ENCODE results near the gene CAPN2.
A peak's percentile ranks its signal among the peaks of the same experiment; 100 is the strongest.

CAPN2 gene

DNA sequence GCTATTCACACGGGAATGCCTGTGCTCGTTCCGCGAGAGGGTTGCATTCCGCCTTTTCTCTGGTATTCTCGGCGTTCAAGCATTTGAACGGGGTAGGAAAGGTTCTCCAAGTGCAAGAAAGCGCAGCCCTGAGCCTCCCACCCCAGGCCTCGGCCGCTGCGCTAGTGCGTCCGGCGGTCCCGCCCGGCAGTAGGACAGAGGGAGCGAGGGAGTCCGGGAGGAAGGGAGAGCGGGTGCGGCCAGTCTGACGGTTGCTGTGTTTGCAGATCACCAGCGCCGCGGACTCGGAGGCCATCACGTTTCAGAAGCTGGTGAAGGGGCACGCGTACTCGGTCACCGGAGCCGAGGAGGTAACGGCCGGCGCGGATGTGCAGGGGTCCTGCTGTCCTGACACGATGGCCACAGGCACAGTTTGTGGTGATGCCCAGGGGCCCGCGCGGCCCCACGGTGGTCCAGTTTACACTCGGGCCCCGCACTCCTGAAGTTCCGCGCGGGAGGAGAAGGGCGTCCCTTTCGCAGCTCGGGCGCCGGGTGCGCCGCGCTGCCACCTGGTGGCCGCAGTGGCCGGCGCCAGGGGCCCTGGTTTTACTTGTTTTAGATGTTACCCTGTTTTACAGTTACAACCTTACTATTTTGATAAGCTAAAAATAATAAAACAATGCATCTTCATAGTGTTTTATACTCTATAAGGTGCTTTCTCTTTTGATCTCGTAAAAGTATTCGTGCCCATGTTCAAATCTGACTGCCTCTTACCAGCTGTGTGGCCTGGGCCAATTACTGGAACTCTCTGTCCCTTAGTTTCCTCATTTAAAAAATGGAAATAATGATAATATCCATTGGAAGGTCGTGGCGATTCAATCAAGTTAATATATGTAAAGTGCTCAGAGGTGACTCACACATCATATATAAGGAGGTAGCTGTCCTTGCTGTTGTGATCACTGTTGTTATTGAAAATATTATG is 36.7 kb downstream of the CAPN2 start:
- Mint-ChIP-seq H3K4me1 (ENCODE audit: low read depth) (peaks cover 11% of the 10 kb centered on the region), H3K36me3 (ENCODE audit: low read depth) (peaks cover 72% of the 10 kb centered on the region), H3K4me3 (peak overlapping the region; percentile 56), H3K27me3 (ENCODE audit: low read depth) (no peaks in the 10 kb centered on the region), H3K27ac (peak overlapping the region; percentile 47), H3K9me3 (no peaks in the 10 kb centered on the region)
- DNase-seq (ENCODE audit: low spot score), result peak; percentile 60

DNA sequence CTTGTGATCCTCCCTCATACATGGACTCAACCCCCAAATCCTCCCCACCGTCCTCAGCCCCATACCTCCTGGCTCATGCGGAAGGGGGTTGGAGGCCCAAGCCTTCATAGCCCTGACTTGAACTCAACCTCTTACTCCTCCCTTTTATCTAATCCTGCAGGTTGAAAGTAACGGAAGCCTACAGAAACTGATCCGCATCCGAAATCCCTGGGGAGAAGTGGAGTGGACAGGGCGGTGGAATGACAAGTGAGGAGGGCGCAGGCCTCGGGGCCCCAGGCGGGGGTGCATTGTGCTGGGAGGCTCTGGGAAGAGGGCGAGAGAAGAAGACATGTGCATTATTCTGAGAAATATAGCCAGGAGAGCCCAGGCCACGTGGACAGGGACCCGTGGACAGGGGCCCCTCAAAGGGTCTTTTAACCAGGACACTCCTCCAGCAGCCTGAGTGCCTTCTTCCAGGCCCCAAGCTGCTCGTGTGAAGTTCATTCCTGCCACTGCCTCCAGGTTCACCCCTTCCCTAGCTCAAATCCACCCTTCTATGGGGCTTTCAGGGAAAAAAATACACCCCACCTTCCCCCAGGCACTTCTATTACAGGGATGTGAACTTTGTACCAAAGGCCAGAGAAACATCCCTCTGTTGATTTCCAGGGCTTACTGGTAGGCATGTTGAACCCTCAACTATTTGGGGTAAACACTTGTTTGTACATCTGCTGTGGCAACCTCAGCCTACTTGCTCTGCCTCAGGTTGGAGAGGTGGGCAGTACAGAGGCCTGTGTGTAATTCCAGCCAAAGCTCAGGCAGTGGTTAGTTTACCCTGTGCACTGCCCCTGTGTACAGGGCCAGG is 38.6 kb downstream of the CAPN2 start:
- Mint-ChIP-seq H3K36me3 (ENCODE audit: low read depth) (peaks cover 68% of the 10 kb centered on the region), H3K27me3 (ENCODE audit: low read depth) (no peaks in the 10 kb centered on the region), H3K27ac (no peak overlapping the region), H3K4me3 (no peak overlapping the region), H3K4me1 (ENCODE audit: low read depth) (peaks cover 11% of the 10 kb centered on the region), H3K9me3 (no peaks in the 10 kb centered on the region)
- no peak for DNase-seq (ENCODE audit: low spot score)

DNA sequence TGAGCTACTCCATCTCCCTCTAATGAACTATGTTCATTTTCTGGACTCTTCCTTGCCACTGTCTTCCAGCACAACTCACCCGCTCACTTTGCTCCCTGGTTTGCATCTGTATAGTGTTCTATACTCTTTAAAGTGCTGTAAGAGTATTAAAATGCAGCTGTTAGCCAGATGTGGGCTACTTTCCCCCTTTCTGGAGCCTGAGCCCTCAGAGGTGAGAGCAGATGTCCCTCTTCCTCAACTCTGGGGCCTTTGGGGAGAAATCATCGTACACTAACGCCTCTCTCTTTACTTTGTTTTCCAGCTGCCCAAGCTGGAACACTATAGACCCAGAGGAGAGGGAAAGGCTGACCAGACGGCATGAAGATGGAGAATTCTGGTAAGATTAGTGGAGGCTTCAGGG is 39.4 kb downstream of the CAPN2 start:
- Mint-ChIP-seq H3K4me1 (ENCODE audit: low read depth) (peaks cover 11% of the 10 kb centered on the region), H3K36me3 (ENCODE audit: low read depth) (peaks cover 66% of the 10 kb centered on the region), H3K9me3 (no peaks in the 10 kb centered on the region), H3K27me3 (ENCODE audit: low read depth) (no peaks in the 10 kb centered on the region), H3K27ac (no peak overlapping the region), H3K4me3 (no peak overlapping the region)
- no peak for DNase-seq (ENCODE audit: low spot score)

DNA sequence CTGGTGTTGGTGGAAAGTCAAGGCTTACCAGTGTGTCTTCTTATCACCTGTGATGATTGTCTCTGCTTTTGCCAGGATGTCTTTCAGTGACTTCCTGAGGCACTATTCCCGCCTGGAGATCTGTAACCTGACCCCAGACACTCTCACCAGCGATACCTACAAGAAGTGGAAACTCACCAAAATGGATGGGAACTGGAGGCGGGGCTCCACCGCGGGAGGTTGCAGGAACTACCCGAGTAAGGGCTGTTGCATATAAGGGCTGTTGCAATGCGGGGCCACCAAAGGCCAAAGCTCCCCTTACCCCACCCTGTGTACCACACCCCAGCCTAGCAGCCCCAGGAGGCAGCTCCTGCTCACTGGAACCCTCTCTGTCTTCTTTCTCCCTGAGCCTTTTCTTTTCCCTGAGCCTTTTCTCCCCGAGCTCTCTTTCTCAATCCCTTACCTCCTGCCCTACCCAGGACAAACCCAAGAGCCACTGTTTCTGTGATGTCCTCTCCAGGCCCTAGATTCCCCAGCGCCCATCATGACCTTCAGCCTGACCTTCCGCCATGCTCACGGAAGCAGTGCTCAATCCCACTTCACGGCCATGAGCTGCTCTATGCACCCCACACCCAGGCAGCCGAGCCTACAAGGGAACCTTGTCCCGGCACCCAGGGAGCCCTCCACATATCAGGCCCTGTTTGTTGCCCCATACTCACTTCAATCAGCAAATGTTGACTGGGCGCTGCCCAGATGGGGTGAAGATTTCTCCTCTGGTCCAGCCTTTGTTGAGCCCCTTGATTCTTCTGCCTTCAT is 40.6 kb downstream of the CAPN2 start:
- Mint-ChIP-seq H3K36me3 (ENCODE audit: low read depth) (peaks cover 62% of the 10 kb centered on the region), H3K27ac (no peak overlapping the region), H3K4me1 (ENCODE audit: low read depth) (peaks cover 9% of the 10 kb centered on the region), H3K9me3 (no peaks in the 10 kb centered on the region), H3K4me3 (no peak overlapping the region), H3K27me3 (ENCODE audit: low read depth) (no peaks in the 10 kb centered on the region)
- no peak for DNase-seq (ENCODE audit: low spot score)

DNA sequence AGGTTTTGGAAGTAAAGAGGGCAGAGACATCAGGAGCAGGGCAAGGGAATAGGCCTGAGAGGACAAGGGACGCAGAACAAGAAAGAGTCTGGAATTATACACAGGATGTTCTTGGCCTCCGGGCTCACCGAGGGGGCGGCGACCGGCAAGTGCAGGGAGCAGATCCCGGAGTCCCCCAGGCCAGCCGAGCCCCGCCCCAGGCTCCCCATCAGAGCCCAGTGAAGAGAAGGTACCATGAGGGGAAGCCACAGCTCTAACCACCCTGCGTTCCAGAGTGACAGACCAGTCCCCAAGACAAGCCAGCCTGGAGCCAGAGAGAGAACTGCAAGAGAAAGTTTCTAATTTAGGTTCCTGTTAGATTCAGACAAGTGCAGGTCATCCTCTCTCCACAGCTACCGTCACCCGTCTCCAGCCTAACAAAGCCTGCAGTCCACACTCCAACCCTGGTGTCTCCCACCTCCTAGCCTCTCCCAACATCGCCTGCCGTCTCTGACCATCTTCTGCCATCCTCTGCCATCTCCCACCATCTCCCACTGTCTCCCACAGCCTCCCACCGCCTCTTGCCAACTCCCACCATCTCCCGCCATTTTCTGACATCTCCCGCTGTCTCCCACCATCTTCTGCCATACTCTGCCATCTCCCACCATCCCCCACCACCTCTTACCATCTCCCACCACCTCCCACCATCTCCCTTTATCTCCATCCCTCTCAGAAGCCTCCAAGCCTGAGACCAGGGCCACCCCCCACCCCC is 42.5 kb downstream of the CAPN2 start:
- Mint-ChIP-seq H3K9me3 (no peaks in the 10 kb centered on the region), H3K27ac (no peak overlapping the region), H3K27me3 (ENCODE audit: low read depth) (no peaks in the 10 kb centered on the region), H3K4me1 (ENCODE audit: low read depth) (peaks cover 2% of the 10 kb centered on the region), H3K36me3 (ENCODE audit: low read depth) (peaks cover 68% of the 10 kb centered on the region), H3K4me3 (no peak overlapping the region)
- DNase-seq (ENCODE audit: low spot score), result no peak

DNA sequence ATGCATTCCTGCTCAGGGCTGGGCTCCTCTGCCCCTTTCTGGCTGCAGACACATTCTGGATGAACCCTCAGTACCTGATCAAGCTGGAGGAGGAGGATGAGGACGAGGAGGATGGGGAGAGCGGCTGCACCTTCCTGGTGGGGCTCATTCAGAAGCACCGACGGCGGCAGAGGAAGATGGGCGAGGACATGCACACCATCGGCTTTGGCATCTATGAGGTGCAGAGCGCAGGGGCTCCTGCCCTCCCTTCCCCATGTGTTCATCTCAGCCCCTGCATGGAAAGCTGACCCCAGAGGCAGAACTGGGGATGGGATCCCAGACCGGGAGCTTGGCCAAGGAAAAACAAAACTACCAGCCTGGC is 43.1 kb downstream of the CAPN2 start:
- Mint-ChIP-seq H3K9me3 (no peaks in the 10 kb centered on the region), H3K27me3 (ENCODE audit: low read depth) (no peaks in the 10 kb centered on the region), H3K27ac (no peak overlapping the region), H3K4me3 (no peak overlapping the region), H3K36me3 (ENCODE audit: low read depth) (peaks cover 68% of the 10 kb centered on the region), H3K4me1 (ENCODE audit: low read depth) (no peaks in the 10 kb centered on the region)
- DNase-seq (ENCODE audit: low spot score), result no peak

DNA sequence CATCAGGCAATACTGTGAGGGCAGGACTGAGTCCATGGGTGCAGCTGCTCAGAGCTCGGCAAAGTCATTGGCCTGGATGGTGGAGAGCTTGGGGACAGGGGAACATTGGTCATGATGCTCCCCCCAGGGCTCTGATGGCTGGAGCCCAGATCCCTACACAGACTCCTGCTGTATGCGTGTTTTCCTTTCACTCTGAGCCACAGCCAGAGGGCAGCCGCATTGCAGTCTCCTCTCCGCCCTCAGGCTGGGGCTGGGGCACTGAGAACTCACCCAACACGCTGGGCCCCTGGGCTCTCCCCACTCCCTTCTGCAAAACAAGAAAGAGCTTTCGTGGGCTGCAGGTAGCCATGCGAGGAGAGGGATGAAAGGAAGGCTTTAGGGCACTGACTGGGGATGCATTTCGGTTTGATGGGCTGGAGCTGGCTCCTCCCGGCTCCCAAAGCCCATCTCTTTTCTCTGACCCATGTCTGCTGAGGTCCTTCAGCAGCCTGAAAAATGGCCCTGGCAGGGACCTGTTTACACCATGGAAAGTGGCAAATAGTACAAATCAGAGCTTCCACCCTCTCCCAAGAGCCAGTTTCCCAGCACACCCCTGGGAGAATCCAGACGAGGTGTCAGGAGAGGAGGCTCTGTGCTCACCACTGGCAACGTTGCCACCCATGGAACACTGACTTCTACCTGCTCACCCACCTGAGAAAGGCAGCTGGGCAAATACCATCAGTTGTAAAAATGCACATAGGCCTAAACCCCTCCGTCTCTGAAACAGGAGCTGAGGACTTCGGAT is 43.8 kb downstream of the CAPN2 start:
- Mint-ChIP-seq H3K27me3 (ENCODE audit: low read depth) (no peaks in the 10 kb centered on the region), H3K4me1 (ENCODE audit: low read depth) (no peaks in the 10 kb centered on the region), H3K36me3 (ENCODE audit: low read depth) (peaks cover 72% of the 10 kb centered on the region), H3K27ac (no peak overlapping the region), H3K9me3 (no peaks in the 10 kb centered on the region), H3K4me3 (no peak overlapping the region)
- no peak for DNase-seq (ENCODE audit: low spot score)

DNA sequence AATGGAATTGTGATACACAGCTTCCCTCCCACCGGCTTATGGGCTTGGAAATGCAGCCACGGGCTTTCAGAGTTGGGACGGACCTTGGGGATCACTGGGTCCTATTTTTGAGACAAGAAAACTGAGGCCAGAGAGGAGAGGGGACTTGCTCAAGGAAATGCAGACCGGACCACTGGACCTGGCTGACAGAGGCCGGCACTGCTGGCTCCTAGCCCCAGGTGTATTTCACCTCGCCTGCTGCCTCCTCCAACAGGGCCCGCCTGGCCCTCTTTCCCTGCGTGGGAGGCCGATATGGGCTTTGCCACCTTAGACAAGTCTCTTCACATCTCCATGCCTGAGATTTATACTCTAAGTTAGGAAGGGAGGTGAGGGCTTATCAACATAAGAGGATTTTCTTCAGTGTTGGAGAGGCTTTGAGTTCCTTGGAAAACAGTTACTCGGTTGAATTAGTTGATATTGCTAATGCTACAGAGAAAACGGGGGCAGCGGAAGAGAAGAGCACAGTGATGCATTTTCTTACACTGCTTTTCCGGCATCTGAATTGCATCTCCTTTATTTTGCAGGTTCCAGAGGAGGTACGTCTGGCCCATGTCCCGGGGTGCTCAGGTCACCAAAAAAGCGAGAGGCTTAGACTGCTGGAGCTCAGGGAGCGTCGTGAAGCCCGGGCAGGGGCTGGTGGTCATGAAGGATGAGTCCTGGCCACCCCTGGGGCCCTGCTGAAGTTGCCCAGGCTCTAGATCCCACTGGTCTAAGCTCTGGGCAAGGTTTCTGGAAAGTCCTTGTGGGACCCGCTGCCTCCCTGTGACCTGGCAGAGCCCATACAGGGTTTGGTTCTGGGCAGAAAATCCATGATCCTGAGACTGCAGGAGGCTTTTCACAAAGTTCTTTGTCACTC is 44.7 kb downstream of the CAPN2 start:
- H3K36me3 Mint-ChIP-seq (ENCODE audit: low read depth), result peaks cover 71% of the 10 kb centered on the region
- no peak overlapping the region for H3K4me3 Mint-ChIP-seq
- no peak overlapping the region for H3K27ac Mint-ChIP-seq
- H3K9me3 Mint-ChIP-seq, result no peaks in the 10 kb centered on the region
- H3K27me3 Mint-ChIP-seq (ENCODE audit: low read depth), result no peaks in the 10 kb centered on the region
- DNase-seq (ENCODE audit: low spot score), result no peak
- H3K4me1 Mint-ChIP-seq (ENCODE audit: low read depth), result no peaks in the 10 kb centered on the region

DNA sequence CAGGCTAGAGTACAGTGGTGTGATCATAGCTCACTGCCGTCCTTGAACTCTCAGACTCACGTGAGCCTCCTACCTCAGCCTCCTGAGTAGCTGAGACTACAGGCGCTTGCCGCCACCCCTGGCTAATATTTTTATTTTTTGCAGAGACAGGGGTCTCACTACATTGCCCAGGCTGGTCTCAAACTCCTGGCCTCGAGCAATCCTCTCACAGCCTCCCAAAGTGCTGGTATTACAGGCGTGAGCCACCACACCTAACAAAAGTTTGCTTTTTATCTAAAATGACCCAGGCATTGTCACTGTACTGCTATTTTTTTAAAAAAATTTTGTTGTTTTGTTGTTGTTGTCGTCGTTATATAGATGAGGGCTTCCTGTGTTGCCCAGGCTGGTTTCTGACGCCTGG is 46.4 kb downstream of the CAPN2 start:
- H3K27ac Mint-ChIP-seq, result no peak overlapping the region
- no peaks in the 10 kb centered on the region for H3K9me3 Mint-ChIP-seq
- no peak overlapping the region for H3K4me3 Mint-ChIP-seq
- H3K36me3 Mint-ChIP-seq (ENCODE audit: low read depth), result peaks cover 66% of the 10 kb centered on the region
- no peaks in the 10 kb centered on the region for H3K27me3 Mint-ChIP-seq (ENCODE audit: low read depth)
- H3K4me1 Mint-ChIP-seq (ENCODE audit: low read depth), result no peaks in the 10 kb centered on the region
- DNase-seq (ENCODE audit: low spot score), result no peak

DNA sequence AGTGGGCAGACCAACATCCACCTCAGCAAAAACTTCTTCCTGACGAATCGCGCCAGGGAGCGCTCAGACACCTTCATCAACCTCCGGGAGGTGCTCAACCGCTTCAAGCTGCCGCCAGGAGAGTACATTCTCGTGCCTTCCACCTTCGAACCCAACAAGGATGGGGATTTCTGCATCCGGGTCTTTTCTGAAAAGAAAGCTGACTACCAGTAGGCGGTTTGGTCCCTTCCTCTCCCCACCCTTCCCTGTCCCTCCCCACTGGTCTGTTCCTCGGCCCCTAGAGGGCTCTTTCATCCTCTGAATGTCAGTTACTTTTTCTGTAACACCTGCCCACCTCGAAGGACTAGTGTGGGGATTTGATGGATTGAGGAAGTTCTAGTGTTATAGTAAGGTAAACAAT is 46.9 kb downstream of the CAPN2 start:
- Mint-ChIP-seq H3K36me3 (ENCODE audit: low read depth) (peaks cover 66% of the 10 kb centered on the region), H3K4me1 (ENCODE audit: low read depth) (no peaks in the 10 kb centered on the region), H3K27me3 (ENCODE audit: low read depth) (no peaks in the 10 kb centered on the region), H3K27ac (no peak overlapping the region), H3K4me3 (no peak overlapping the region), H3K9me3 (no peaks in the 10 kb centered on the region)
- no peak for DNase-seq (ENCODE audit: low spot score)

DNA sequence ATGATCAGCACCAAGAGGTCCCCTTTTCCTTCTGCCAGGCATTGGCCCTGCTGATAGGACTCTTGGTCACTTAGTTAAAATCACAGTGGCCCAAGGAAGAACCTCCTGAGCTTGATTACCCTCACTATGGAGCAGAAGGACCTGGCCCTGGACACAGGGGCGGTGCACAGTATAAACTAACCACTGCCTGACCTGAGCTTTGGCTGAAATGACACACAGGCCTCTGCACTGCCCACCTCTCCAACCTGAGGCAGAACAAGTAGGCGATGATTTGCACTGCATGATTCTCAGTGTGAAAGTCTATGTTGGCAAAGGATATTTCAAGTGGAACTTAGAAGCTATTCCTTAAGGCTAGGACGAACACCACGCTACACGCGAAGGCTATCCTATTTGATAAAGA is 48.5 kb downstream of the CAPN2 start:
- Mint-ChIP-seq H3K36me3 (ENCODE audit: low read depth) (peaks cover 72% of the 10 kb centered on the region), H3K27ac (no peak overlapping the region), H3K4me3 (no peak overlapping the region), H3K27me3 (ENCODE audit: low read depth) (no peaks in the 10 kb centered on the region), H3K9me3 (no peaks in the 10 kb centered on the region), H3K4me1 (ENCODE audit: low read depth) (no peaks in the 10 kb centered on the region)
- DNase-seq (ENCODE audit: low spot score), result no peak

DNA sequence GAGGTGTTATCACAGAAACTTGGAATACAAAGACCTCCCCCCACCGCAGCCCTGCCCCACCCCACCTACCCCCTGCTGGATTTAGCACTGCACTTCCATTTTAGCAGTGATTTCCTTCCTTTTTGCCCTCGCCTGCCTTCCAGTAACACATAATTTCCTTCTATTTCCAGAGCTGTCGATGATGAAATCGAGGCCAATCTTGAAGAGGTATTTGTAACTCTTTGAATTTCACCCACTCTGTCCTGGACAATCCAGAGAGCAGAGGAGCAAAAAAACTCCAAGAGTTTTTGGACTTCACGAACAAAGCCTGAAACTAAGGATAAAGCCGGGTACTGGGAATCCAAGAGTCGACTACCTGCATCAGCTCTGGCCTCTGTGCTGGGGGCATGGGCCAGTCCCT is 49.1 kb downstream of the CAPN2 start:
- Mint-ChIP-seq H3K4me1 (ENCODE audit: low read depth) (no peaks in the 10 kb centered on the region), H3K9me3 (no peaks in the 10 kb centered on the region), H3K27ac (no peak overlapping the region), H3K4me3 (no peak overlapping the region), H3K27me3 (ENCODE audit: low read depth) (no peaks in the 10 kb centered on the region), H3K36me3 (ENCODE audit: low read depth) (peaks cover 75% of the 10 kb centered on the region)
- DNase-seq (ENCODE audit: low spot score), result no peak
